Omental fat pad (tissue), 4 donors: ENCODE data around the gene ABCA6. TPM values are rescaled to one million over a fixed set of nuclear protein-coding genes. Genes with fewer than 3 reads are reported as not detected.

ENCODE experiments used
- ATAC-seq: fragments of 150-250 bp; one replicate; pipeline ENCODE4 v1.9.1; 2016; ENCODE audit warnings: mild to moderate bottlenecking, moderate library complexity; ENCODE audit not compliant: low FRiP score
- DNase-seq: peaks from one replicate; pipeline ENCODE4 v3.0.0-alpha.2; 2019; ENCODE audit warnings: low spot score
- total RNA-seq, 4 donors: library from RNA; depleted of rRNA; stranded (reverse); fragments of >200 nt; gene quantifications; one replicate each; pipeline ENCODE4 v1.1.0, GENCODE V29; 2016
- TF ChIP-seq, protein P1 (sequence below), 3 donors: fragments of 450-650 bp; IDR thresholded peaks; one replicate each; pipeline ENCODE4 v1.5.1; 2016 to 2017; ENCODE audit warnings: antibody characterized with exemption in 3 of 3, mild to moderate bottlenecking in 3 of 3, moderate library complexity in 2 of 3

ABCA6 gene
- total RNA-seq, 4 donors from 2014 or later = 50.2 to 311 (median 163) TPM

DNA sequence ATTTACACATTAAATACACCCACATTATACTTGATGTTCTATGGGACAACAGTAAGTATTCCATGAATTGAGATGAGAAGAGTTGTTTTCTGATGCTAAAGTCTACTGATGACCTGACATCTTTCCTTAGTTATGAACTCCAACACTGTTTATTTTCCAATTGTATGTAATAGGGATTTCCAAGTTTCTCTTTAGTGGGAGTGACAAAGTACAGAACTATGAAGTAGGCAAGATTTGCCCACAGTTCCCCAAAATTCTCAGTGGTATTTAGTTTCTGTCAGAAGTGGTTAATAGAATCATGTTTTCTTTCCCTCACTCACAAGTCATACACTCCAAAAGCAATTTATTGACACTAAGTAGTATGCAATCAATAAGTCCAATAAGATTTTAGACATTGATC, 22.5 kb upstream of the ABCA6 start:
- TF ChIP-seq, protein P1, sequence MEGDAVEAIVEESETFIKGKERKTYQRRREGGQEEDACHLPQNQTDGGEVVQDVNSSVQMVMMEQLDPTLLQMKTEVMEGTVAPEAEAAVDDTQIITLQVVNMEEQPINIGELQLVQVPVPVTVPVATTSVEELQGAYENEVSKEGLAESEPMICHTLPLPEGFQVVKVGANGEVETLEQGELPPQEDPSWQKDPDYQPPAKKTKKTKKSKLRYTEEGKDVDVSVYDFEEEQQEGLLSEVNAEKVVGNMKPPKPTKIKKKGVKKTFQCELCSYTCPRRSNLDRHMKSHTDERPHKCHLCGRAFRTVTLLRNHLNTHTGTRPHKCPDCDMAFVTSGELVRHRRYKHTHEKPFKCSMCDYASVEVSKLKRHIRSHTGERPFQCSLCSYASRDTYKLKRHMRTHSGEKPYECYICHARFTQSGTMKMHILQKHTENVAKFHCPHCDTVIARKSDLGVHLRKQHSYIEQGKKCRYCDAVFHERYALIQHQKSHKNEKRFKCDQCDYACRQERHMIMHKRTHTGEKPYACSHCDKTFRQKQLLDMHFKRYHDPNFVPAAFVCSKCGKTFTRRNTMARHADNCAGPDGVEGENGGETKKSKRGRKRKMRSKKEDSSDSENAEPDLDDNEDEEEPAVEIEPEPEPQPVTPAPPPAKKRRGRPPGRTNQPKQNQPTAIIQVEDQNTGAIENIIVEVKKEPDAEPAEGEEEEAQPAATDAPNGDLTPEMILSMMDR (IDR thresholded peaks at IDR 0.05) = no peak
- no peak for ATAC-seq
- DNase-seq = no peak

DNA sequence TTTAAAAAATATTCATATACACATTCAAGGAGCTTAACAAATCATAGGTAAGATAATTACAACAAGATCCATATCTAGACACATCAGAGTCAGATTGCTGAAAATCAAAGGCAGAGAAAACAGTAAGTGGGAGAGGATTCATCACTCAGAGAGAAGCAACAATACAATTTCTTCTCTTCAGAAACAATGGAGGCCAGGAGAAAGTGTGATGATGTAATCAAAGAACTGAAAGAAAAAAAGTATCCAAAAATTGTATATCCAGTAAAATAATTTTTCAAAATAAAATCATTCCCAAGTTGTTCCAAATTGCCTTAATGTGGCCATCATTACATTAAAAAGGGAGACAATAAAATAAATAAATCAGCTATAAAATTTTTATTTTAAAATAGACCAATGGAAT, 17.7 kb upstream of the ABCA6 start:
- DNase-seq = no peak
- TF ChIP-seq, protein P1 (IDR thresholded peaks at IDR 0.05) = no peak

DNA sequence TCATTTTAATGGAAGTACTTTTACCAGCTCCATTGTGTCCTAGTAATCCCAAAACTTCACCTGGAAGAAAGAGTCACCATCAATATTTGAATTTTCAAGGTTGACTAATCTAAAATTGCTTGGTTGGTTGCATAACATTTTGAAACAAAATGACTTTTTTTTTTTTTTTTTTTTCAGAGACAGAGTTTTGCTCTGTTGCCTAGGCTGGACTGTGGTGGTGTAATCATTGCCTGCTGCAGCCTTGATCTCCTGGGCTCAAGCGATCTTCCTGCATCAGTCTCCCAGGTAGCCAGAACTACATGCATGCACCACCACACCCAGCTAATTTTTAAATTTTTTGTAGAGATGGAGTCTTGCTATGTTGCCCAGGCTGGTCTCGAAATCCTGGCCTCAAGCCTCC, 12.6 kb upstream of the ABCA6 start:
- TF ChIP-seq, protein P1 (IDR thresholded peaks at IDR 0.05) = no peak
- DNase-seq (no peak), ATAC-seq (no peak)

More for the DNA sequence above, 17.7 kb upstream of the ABCA6 start:
- no peak for ATAC-seq

DNA sequence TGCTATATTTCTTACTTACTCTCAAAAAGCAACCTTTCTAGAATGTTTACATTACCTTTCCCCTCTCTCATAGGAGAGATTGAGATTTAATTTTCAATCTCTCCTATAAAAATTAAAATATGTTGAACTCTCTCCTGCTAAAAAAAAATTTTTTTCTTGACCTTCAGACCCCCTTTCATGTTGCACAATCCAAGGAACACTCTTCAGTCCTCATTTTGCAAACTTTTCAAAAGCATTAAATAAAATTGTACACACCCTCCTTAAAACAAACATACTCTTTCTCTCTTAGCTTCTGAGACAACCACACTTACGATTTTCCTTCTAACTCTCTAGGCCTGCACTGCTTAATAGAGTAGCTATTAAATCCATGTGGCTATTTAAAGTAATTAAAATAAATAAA, 8.6 kb upstream of the ABCA6 start:
- no peak for DNase-seq
- ATAC-seq = no peak
- TF ChIP-seq, protein P1 (IDR thresholded peaks at IDR 0.05) = no peak

DNA sequence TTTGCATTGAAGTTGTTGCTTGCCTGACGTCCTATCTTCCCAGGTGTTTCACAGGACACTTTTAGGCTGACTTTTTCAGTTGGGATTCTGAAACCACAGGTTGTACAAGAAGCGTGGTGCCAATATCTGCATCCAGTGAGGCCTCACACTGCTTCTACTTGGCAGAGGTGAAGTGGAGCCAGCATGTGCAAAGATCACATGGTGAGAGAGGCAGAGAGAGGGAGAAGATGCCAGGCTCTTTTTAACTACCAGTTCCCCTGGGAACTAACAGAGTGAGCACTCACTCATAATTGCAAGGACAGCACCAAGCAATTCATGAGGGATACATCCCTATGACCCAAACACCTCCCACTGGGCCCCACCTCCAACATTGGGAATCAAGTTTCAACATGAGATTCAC, 5.8 kb upstream of the ABCA6 start:
- ATAC-seq (no peak), DNase-seq (no peak)
- TF ChIP-seq, protein P1 (IDR thresholded peaks at IDR 0.05) = no peak

DNA sequence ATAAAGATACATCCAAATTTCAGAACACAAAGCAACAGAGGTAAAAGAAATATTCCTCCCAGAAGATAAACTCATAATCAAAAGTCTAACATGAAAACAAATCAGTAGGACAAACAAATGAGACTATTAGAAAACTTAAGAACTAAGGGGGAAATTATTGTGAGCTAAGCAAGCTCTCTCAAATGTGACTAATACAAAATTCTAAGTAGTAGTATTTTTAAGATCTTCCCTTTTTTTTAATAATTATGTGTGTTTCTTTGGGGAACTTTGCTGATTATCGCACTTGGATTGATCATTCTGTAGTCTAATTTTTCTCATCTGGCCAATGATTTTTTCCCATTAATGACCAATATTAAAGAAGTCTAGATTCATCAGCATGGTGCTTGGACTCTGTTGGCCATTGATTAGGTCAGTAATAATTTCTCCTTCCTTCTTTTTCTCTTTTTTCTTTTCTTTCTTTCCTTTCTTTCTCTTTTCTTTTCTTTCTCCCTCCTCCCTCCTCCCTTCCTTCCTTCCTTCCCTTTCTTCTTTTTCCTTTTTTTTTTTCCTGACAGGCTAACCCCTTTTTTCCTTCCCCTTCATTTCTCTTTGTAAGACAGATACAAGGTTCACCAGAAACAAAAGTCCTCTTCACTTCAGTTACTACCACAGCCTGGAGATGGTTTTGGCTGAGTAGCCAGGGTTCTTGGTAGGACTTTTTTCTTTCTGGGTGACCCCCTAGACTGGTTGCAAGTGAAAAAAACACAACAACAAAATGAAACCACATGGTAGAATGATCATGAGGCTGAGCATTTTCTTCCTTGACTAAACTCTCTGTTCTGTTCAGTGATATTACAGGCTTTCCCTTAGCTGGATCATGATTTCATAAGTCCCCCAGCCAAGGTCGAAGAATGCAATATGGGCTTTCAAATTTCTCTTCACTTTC, 2.9 kb upstream of the ABCA6 start:
- ATAC-seq = no peak
- no peak for DNase-seq
- TF ChIP-seq, protein P1 (IDR thresholded peaks at IDR 0.05) = no peak
